ENCODE measurements around the gene COL11A2.

DNA sequence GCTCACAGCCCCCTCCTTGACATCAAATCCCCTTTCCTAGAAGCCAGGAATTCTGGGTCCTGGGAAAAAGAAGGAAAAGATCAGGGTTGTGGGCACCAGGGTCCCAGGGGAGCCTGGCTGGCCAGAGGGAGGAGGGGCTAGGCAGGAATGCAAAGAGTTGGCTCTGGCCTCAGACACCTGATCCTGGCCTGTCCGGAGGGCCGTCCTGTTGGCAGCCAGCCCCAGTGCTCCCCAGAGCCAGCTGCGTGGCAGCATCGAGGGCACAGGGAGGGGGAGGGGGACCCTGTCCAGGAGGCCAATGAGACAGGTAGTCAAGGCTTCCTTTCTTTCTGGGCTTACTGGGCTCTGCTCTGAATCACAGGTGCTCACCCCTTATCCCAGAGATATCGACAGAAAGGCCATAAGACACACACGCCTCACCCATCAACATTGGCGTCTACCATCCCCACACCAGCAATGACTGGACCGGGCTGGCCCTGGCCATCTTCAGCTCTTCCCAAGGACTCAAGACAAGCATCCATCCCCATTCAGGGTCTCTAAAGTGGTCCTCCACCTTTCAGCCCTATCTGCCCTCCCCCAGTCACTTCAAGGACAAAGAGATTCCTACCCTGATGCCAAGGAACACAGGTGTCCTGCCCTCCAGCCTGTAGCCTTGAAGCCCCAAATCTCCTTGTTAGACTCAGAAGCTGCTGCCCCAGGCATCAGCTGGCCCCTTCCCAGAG, 723 bp downstream of the COL11A2 start:
- TF ChIP-seq, protein P1, sequence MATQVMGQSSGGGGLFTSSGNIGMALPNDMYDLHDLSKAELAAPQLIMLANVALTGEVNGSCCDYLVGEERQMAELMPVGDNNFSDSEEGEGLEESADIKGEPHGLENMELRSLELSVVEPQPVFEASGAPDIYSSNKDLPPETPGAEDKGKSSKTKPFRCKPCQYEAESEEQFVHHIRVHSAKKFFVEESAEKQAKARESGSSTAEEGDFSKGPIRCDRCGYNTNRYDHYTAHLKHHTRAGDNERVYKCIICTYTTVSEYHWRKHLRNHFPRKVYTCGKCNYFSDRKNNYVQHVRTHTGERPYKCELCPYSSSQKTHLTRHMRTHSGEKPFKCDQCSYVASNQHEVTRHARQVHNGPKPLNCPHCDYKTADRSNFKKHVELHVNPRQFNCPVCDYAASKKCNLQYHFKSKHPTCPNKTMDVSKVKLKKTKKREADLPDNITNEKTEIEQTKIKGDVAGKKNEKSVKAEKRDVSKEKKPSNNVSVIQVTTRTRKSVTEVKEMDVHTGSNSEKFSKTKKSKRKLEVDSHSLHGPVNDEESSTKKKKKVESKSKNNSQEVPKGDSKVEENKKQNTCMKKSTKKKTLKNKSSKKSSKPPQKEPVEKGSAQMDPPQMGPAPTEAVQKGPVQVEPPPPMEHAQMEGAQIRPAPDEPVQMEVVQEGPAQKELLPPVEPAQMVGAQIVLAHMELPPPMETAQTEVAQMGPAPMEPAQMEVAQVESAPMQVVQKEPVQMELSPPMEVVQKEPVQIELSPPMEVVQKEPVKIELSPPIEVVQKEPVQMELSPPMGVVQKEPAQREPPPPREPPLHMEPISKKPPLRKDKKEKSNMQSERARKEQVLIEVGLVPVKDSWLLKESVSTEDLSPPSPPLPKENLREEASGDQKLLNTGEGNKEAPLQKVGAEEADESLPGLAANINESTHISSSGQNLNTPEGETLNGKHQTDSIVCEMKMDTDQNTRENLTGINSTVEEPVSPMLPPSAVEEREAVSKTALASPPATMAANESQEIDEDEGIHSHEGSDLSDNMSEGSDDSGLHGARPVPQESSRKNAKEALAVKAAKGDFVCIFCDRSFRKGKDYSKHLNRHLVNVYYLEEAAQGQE (IDR thresholded peaks at IDR 0.05; ENCODE audit: low read depth): no peak
- TF ChIP-seq YY1 (IDR thresholded peaks at IDR 0.05; ENCODE audit: low read depth) (no peak), RAD21 (IDR thresholded peaks at IDR 0.05; ENCODE audit: low read depth) (no peak), EP300 (IDR thresholded peaks at IDR 0.05; ENCODE audit: borderline replicate concordance) (no peak), CEBPB (IDR thresholded peaks at IDR 0.05) (no peak), CREB1 (IDR thresholded peaks at IDR 0.05; ENCODE audit: low read depth) (no peak), NFIC (IDR thresholded peaks at IDR 0.05) (peak; percentile 87), TAF1 (IDR thresholded peaks at IDR 0.05; ENCODE audit: low read depth) (no peak), ZBTB7A (IDR thresholded peaks at IDR 0.05; ENCODE audit: low read depth) (0 out of 2 replicates have a peak, but pooled peaks have one; percentile 34), EGR1 (IDR thresholded peaks at IDR 0.05) (no peak), FOXM1 (IDR thresholded peaks at IDR 0.05; ENCODE audit: borderline replicate concordance, low read depth) (no peak), TCF12 (IDR thresholded peaks at IDR 0.05; ENCODE audit: low read depth) (0 out of 2 replicates have a peak, but pooled peaks have one; percentile 26)
- TF ChIP-seq, protein P2, sequence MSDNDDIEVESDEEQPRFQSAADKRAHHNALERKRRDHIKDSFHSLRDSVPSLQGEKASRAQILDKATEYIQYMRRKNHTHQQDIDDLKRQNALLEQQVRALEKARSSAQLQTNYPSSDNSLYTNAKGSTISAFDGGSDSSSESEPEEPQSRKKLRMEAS (IDR thresholded peaks at IDR 0.05): 0 out of 2 replicates have a peak, but pooled peaks have one; percentile 53
